ENCODE measurements around the gene TUBA4B. TPM values are rescaled to one million over a fixed set of nuclear protein-coding genes. Genes with fewer than 3 reads are reported as not detected.

Gene TUBA4B
- total RNA-seq, 1 experiment from 2014 or later, result not detected

DNA sequence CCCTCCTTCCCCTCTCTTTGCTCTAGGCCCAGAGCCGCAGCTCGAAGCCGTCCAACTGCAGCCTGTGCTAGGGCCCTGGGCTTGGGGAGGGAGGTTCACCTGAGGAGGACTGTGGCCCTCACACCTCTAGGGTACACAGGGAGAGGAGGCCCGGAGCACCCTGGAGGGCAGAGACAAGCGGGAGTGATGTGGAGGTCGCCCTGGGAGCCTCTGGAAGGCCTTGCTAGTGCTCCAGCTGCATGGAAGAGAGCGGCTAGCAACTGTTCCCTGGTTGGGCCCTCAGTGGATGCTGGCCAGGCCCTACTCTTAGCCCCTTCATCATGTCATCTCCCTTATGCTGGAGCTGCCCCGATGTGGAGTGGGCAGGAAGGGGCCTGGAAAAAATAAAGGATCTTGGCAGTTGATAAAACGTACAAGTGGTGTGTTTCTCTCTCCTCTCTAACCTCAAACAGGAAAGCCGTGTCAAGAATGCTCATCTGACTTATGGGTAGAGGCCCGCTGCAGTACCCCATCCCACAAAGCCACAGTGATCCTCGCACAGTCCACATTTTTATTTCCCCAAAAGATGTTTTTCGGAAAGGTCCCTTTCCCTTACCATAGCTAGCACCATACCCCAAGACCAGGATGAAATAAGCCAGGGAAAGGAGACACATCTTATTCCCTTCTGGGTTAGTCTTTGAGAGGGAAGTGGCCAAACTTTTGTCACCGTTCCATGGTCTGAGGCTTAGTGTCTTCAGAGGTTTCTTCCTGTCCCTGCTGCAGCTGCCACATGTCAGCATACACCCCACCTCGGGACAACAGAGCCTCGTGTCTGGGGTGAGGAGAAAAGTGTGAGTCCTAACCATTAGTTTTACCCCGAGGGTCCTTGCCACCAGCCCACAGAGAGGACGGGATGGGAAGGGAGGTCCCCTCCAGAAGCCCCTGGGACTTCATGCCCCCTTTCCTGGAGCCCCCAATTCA, 43.5 kb upstream of the TUBA4B start:
- peaks cover 5% of the 10 kb centered on the region for H3K4me1 Mint-ChIP-seq (ENCODE audit: low read depth, unreplicated experiment)
- intact Hi-C loops (cut with micrococcal nuclease; ENCODE audit: unreplicated experiment), result no loop called here
- Histone ChIP-seq H3K9me3 (no peaks in the 10 kb centered on the region), H3K36me3 (ENCODE audit: control insufficient read depth, insufficient read depth, low read length) (peaks cover 20% of the 10 kb centered on the region), H3K4me3 (ENCODE audit: low read depth, low read length) (no peak overlapping the region), H3K4me1 (peaks cover 8% of the 10 kb centered on the region), H3K27me3 (replicated peaks; ENCODE audit: control insufficient read depth, insufficient read depth, low read length) (no peaks in the 10 kb centered on the region)
- peak overlapping the region; percentile 59 for H3K27ac Mint-ChIP-seq (ENCODE audit: unreplicated experiment)
- no TSS peak for BruUV-seq (replicated peaks)
- POLR2A ChIA-PET, result no interaction called here
- CTCF ChIA-PET, result no interaction called here
- H3K9me3 Mint-ChIP-seq (ENCODE audit: unreplicated experiment), result no peaks in the 10 kb centered on the region
- H3K36me3 Mint-ChIP-seq (ENCODE audit: insufficient read depth, unreplicated experiment), result peaks cover 62% of the 10 kb centered on the region
- H3K4me3 Mint-ChIP-seq (ENCODE audit: unreplicated experiment), result no peak overlapping the region
- TF ChIP-seq, protein P1, sequence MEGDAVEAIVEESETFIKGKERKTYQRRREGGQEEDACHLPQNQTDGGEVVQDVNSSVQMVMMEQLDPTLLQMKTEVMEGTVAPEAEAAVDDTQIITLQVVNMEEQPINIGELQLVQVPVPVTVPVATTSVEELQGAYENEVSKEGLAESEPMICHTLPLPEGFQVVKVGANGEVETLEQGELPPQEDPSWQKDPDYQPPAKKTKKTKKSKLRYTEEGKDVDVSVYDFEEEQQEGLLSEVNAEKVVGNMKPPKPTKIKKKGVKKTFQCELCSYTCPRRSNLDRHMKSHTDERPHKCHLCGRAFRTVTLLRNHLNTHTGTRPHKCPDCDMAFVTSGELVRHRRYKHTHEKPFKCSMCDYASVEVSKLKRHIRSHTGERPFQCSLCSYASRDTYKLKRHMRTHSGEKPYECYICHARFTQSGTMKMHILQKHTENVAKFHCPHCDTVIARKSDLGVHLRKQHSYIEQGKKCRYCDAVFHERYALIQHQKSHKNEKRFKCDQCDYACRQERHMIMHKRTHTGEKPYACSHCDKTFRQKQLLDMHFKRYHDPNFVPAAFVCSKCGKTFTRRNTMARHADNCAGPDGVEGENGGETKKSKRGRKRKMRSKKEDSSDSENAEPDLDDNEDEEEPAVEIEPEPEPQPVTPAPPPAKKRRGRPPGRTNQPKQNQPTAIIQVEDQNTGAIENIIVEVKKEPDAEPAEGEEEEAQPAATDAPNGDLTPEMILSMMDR (IDR thresholded peaks at IDR 0.05; ENCODE audit: insufficient read depth in 1 of 2, low read depth in 1 of 2, low read length in 1 of 2, severe bottlenecking in 1 of 2, unreplicated experiment in 1 of 2), result no peak
- H3K27me3 Mint-ChIP-seq (ENCODE audit: insufficient read depth, unreplicated experiment), result no peaks in the 10 kb centered on the region
- DNase-seq, result no peak

DNA sequence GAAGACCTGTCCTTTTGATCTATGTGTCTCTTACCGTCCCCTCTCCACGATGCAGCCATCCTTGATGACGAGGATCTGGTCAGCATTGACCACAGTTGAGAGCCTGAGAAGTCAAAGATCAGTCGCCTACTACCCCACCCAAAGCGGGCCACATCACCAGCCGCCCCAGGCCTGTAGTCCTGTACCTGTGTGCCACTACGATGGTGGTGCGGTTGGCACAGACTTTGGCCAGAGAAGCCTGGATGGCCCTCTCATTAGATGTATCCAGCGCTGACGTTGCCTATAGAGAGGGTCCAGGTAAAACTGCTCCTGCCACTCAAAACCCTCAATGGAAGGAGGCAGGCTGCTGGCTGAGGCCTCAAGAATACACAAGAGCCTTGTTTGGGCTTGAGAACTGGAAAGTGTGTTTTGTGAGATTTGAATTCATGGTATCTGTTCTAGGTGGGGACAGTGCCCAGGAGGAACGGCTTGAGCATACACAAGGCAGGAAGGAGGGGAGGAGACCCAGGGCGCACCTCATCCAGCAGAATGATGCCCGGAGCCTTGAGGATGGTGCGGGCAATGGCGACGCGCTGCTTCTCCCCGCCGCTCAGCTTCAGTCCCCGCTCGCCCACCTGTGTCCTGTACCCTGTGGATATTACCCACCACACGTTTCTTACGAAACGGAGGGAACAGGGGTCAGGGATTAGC, 42.7 kb upstream of the TUBA4B start:
- Histone ChIP-seq H3K27me3 (replicated peaks; ENCODE audit: control insufficient read depth, insufficient read depth, low read length) (no peaks in the 10 kb centered on the region), H3K4me3 (ENCODE audit: low read depth, low read length) (no peak overlapping the region), H3K9me3 (no peaks in the 10 kb centered on the region), H3K36me3 (ENCODE audit: control insufficient read depth, insufficient read depth, low read length) (peaks cover 21% of the 10 kb centered on the region), H3K4me1 (peaks cover 8% of the 10 kb centered on the region)
- H3K36me3 Mint-ChIP-seq (ENCODE audit: insufficient read depth, unreplicated experiment), result peaks cover 60% of the 10 kb centered on the region
- POLR2A ChIA-PET, result no interaction called here
- TF ChIP-seq, protein P1 (IDR thresholded peaks at IDR 0.05; ENCODE audit: insufficient read depth in 1 of 2, low read depth in 1 of 2, low read length in 1 of 2, severe bottlenecking in 1 of 2, unreplicated experiment in 1 of 2), result no peak
- no TSS peak for BruUV-seq (replicated peaks)
- CTCF ChIA-PET, result no interaction called here
- H3K9me3 Mint-ChIP-seq (ENCODE audit: unreplicated experiment), result no peaks in the 10 kb centered on the region
- H3K4me1 Mint-ChIP-seq (ENCODE audit: low read depth, unreplicated experiment), result peaks cover 5% of the 10 kb centered on the region
- H3K27me3 Mint-ChIP-seq (ENCODE audit: insufficient read depth, unreplicated experiment), result no peaks in the 10 kb centered on the region
- DNase-seq, result no peak
- no peak overlapping the region for H3K27ac Mint-ChIP-seq (ENCODE audit: unreplicated experiment)
- no peak overlapping the region for H3K4me3 Mint-ChIP-seq (ENCODE audit: unreplicated experiment)
- intact Hi-C loops (cut with micrococcal nuclease; ENCODE audit: unreplicated experiment), result no loop called here

DNA sequence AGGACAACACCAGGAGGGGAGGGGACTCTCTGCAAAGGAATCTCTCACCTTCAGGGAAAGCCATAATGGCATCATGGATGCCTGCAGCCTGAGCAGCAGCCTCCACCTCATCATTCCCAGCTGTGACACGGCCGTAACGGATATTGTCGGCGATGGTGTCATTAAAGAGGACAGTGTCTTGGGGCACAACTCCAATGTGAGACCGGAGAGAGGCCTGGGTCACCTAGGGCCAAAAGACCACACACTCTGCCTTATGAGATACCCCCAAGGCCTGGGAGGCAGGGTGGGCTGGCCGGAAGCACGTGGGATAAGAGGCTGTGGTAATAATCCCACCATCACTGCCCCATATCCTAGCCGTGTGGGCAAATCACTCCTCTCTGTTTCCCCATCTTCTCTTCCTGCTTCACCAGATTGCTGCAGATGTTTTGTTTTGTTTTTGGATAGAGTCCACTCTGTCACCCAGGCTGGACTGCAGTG, 42.1 kb upstream of the TUBA4B start:
- TF ChIP-seq, protein P1 (IDR thresholded peaks at IDR 0.05; ENCODE audit: insufficient read depth in 1 of 2, low read depth in 1 of 2, low read length in 1 of 2, severe bottlenecking in 1 of 2, unreplicated experiment in 1 of 2), result no peak
- Mint-ChIP-seq H3K27me3 (ENCODE audit: insufficient read depth, unreplicated experiment) (no peaks in the 10 kb centered on the region), H3K27ac (ENCODE audit: unreplicated experiment) (no peak overlapping the region), H3K4me3 (ENCODE audit: unreplicated experiment) (no peak overlapping the region), H3K36me3 (ENCODE audit: insufficient read depth, unreplicated experiment) (peaks cover 61% of the 10 kb centered on the region), H3K9me3 (ENCODE audit: unreplicated experiment) (no peaks in the 10 kb centered on the region), H3K4me1 (ENCODE audit: low read depth, unreplicated experiment) (peaks cover 5% of the 10 kb centered on the region)
- CTCF ChIA-PET, result interaction anchor here (0.5 kb wide), 1 partner anchor 84 kb away, joined by 3 read pairs; no protein-coding TSS in a partner anchor
- peaks cover 21% of the 10 kb centered on the region for H3K36me3 ChIP-seq (ENCODE audit: control insufficient read depth, insufficient read depth, low read length)
- intact Hi-C loops (cut with micrococcal nuclease; ENCODE audit: unreplicated experiment), result loop anchor here (1.0 kb wide), 1 partner anchor 51 kb away; the partner anchor contains the start of gene NHEJ1
- DNase-seq, result no peak
- no peaks in the 10 kb centered on the region for H3K9me3 ChIP-seq
- POLR2A ChIA-PET, result interaction anchor here (0.6 kb wide), 1 partner anchor 39 kb away, joined by 4 read pairs; no protein-coding TSS in a partner anchor
- H3K27me3 ChIP-seq (replicated peaks; ENCODE audit: control insufficient read depth, insufficient read depth, low read length), result no peaks in the 10 kb centered on the region
- H3K4me1 ChIP-seq, result peaks cover 8% of the 10 kb centered on the region
- no TSS peak for BruUV-seq (replicated peaks)
- no peak overlapping the region for H3K4me3 ChIP-seq (ENCODE audit: low read depth, low read length)

Measured in Caco-2 (cell line).